DMS153 treated with DMSO at 0.1 percent for 48 hours (cell line): ENCODE data around the gene LAMC2.
"Not testable (repeated sequence)": the region's sequence is repeated elsewhere in the genome, so short reads cannot be mapped to it uniquely, and the experiment has no call there.

Experiments
- DNase-seq: peaks from one replicate; lab custom pipeline; 2025; ENCODE audit not compliant: unreplicated experiment; lab: John Stamatoyannopoulos, UW

The LAMC2 gene

GRCh38 chr1:183185941-183186490 is at the start of gene LAMC2:
Gene LAMC2 (plus strand): TSS chr1:183186264. CDS start chr1:183186353, 89 bp downstream.
- DNase-seq, result peak; percentile 67

DNA sequence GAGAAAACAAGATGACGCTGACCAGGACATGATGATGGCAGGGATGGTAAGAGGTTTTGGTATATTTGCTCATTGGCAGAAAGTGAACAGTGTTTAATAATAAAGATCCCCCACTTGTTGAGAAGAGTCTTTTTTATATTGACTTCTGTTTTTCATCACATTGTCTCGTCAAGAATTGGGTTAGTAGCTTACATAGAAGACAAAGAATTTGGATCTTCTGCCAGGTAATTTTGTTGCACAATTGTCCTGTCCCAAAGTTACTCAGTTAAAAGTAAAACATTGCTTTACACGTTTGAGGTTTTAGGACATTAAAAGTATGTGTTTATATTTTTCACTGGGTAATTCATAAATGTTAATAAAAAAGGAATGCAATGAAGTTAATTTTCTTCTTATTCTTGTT is 48.3 kb upstream of the LAMC2 start:
- DNase-seq, result no peak

DNA sequence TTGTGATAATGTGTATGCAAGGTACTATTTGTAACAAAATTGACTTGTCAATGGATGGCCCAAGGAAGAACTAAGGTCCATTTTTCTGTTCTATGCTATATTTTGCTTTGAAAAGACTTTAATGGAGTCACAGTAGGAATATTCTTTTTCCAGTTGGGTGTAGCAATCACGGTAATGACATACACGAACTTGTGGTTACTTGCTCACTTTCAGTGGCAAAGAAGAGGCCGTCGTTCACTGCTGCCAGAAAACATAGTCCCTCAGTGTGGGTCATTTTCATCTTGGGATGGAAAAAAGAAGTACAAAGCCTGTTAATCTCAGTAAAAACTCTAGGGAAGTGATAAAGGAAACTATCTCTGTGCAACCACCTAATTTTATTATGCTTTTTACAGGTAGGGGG is 47.8 kb upstream of the LAMC2 start:
- no peak for DNase-seq

DNA sequence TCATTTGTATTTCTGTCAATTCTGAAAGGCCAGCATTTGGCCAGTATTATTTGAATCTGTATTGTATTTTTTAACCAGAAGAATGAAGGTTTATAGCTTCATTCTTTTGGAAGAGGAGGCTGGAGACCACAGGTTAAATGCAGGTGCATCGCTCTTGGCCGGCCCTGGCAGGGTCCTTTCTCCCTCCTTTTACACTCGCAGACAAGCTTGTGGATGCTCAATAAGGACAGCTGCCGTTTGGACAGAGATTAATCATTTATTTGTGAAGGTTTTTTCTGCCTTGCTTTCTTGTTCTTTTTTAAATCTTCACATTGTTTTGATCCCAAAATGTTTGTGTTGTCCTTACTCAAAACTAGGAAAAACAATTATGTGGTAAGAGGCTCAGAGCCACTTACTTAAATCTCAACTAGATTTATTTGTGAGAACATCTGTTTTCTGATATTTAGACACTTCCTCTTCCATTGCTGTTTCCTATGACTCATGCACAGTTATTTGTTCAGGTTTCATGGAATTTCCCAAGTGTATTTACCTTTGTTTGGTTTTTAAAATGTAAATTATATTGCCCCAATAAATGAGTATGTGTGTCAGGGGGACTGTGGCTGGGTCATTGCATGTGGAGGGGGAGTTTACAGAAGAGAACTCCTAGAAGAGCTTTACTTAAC is 46.7 kb upstream of the LAMC2 start:
- no peak for DNase-seq

DNA sequence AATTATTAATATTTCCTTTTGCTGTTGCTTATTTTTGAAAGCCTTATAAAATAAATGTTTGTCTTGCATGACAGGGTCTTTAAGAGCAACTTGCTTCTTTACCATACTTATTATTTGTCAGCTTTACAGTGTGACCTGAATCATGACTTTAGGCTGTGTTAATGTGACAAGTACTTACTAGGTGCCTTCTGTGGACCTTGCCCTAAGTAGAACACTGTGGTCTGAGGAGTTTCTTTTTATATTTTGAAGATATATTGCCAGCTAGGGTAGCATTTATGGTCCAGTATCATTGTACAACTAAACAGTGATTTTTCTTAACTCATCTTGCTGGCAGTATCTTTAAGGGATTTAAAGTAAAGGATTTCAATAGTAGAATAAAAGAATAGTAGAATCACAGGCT is 45.4 kb upstream of the LAMC2 start:
- no peak for DNase-seq

GRCh38 chr1:183142171-183142570 is 43.9 kb upstream of the LAMC2 start:
- no peak for DNase-seq

DNA sequence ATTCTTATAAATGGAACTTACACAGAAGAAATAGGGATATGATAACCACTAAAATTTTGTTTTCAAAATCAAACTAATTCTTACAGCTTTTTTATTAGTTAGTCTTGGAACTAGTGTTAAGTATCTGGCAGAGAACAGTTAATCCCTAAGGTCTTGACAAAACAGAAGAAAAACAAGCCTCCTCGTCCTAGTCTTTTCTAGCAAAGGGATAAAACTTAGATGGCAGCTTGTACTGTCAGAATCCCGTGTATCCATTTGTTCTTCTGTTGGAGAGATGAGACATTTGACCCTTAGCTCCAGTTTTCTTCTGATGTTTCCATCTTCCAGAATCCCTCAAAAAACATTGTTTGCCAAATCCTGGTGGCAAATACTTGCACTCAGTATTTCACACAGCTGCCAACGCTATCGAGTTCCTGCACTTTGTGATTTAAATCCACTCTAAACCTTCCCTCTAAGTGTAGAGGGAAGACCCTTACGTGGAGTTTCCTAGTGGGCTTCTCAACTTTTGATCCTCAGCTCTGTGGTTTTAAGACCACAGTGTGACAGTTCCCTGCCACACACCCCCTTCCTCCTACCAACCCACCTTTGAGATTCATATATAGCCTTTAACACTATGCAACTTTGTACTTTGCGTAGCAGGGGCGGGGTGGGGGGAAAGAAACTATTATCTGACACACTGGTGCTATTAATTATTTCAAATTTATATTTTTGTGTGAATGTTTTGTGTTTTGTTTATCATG is 42.3 kb upstream of the LAMC2 start:
- DNase-seq, result no peak

- DNase-seq, result no peak
Measured at GRCh38 chr1:183144752-183145151, 41.3 kb upstream of the LAMC2 start.

DNA sequence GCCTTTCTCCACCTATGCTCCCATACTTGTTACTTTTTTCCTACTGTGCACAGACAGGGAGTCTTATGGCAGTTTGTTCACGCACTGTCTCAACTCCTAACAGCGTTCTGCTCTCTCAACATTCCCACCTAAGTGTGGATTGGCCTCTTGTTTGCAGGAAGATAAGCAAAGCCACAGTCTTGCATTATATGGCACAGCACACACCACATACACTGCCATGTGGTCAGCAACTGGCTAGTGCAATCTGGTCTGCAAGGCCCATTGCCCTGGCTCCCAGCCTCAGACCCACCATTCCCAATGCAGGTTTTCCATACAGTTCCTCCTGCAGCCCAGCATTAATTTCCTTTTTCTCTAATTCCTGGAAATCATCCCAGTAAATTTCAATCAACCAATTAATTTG is 38.3 kb upstream of the LAMC2 start:
- DNase-seq, result no peak

- DNase-seq, result no peak
Measured at GRCh38 chr1:183148599-183148998, 37.5 kb upstream of the LAMC2 start.

DNA sequence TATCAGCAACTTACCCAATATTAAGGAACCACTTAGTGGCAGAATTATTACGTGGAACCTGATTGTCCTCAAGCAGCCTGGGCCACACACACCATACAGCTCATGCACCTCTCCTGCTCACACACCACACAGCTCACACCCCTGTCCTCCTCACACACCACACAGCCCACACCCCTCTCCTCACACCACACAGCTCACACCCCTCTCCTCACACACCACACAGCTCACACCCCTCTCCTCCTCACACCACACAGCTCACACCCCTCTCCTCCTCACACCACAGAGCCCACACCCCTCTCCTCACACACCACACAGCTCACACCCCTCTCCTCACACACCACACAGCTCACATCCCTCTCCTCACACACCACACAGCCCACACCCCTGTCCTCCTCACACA is 36.8 kb upstream of the LAMC2 start:
- DNase-seq, result no peak

DNA sequence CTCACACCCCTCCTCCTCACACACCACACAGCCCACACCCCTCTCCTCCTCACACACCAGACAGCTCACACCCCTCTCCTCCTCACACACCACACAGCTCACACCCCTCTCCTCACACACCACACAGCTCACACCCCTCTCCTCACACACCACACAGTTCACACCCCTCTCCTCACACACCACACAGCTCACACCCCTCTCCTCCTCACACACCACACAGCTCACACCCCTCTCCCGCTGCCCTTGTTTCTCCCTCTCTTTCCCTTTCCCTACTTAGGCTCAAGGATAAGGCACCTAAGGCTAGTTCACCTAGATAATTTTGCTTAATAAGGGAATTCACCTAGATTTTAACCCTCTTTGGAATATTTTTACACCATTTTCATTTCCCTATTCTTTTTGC is 36.0 kb upstream of the LAMC2 start:
- not testable (repeated sequence) for DNase-seq

DNA sequence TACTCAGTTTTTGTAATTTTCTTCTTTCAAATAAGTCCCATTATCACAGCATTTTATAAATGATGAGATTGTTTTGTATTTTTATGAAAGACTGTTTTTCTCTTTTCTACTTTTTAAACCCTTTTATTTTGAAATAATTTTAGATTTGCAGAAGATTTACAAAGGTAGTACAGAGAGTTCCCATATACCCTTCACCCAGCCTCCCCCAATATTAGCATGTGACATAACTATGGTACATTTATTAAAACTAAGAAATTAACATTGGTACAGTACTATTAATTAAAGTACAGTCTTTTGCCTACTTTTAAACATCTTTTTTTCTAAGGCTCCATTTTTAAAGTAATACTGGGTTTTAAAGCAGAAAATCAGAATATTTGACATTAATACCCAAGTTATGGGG is 35.6 kb upstream of the LAMC2 start:
- no peak for DNase-seq

GRCh38 chr1:183152180-183152579 is 33.9 kb upstream of the LAMC2 start:
- DNase-seq, result no peak

- no peak for DNase-seq
Measured at GRCh38 chr1:183155939-183156338, 30.1 kb upstream of the LAMC2 start.

DNA sequence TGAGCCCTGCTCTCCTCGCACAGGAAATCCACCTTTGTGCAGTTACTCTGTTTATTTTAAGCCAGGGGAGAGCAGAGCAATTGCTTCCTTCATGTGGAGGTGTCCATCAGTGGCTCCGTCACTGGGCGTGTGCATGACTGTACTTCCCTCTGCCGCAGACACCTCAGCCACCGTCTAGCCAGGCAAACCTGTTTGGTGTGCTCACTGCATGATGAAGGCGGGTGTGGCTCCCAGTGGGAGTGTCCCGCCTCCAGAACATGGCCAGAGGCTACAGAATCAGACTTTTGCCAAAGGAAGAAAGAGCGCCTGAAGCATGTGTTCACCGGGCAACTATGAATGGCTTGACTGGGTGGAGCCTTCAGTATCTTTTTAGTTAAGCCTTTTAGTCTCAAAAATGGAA is 26.1 kb upstream of the LAMC2 start:
- DNase-seq, result peak; percentile 91

GRCh38 chr1:183161391-183161790 is 24.7 kb upstream of the LAMC2 start:
- DNase-seq, result no peak

DNA sequence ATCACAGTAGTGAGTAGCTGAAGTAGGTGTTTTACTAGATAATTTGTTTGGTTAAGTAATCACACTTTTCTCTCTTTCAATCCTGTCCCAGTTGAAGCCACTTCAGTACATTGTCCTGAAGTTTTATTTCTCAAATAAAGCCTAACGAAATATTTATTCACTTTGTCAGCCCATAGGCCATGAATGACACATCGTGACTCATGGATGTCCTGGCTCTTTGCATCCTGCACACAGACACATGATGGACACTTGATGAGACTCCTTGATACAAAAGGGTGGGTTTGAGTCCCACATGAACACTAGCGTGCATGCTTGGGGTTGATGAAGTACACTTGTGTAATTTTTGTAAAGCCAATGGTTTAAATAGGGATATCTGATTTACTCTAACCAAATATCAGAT is 22.7 kb upstream of the LAMC2 start:
- peak; percentile 40 for DNase-seq

DNA sequence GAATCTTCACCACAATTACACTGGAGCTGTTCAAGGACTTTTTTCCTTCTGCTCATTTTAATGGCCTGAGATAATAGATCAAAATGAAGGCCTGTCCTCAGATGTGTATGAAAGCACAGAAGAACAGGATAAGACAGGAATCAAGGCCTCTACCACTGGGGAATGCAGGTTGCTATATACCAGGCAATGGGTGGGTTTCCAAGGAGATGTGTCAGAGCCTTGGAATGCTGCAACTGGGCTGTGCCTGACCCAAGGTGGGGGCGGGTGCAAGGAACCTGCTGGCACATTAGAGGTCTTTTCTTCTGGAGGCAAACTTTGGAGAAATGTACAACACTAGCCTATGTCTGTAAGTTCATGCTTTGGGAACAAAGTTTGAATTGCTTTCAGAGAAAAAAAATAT is 21.7 kb upstream of the LAMC2 start:
- DNase-seq, result no peak

GRCh38 chr1:183164963-183165362 is 21.1 kb upstream of the LAMC2 start:
- no peak for DNase-seq

DNA sequence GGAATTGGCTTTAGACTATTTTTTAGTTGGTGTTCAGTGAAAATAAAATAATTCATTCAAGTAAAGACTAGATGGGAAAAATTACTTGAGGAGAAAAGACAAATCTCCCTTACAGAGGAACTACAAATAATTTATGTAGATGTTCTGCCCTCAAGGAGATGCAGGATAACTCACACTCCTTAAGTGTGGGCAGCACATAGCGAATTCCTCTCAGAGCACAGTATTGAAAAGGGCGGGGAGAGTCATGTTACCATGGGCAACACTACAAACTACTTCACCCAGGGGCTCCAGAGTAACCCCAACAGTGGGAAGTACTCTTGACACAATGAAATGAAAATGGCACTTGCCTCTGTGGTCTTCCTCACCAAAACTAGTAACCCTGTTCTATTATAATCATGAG is 20.6 kb upstream of the LAMC2 start:
- no peak for DNase-seq

DNA sequence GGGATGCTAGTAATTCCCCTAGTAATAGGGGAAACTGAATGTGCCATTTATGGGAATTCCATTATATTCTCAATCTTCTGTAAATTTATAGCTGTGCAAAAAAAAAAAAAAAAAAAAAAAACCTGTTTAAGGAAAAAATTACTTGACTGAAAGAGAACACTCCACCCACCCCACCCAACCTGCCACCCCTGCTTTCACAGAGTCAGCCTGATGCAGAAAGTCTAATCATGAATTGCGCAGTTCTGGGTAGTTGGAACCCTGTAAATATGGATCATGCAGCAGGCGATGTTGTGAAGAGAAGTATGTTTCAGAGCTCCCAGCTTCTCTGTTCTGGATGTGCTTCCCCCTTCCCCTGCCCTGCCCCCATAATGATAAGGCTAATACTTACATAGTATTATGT is 19.6 kb upstream of the LAMC2 start:
- DNase-seq, result no peak

- no peak for DNase-seq
Measured at GRCh38 chr1:183167676-183168075, 18.4 kb upstream of the LAMC2 start.
